ENCODE results near the gene TRIP12. TPM values are rescaled to one million over a fixed set of nuclear protein-coding genes. Genes with fewer than 3 reads are reported as not detected.

The TRIP12 gene
- total RNA-seq, 1 experiment from 2014 or later: 166 TPM

DNA sequence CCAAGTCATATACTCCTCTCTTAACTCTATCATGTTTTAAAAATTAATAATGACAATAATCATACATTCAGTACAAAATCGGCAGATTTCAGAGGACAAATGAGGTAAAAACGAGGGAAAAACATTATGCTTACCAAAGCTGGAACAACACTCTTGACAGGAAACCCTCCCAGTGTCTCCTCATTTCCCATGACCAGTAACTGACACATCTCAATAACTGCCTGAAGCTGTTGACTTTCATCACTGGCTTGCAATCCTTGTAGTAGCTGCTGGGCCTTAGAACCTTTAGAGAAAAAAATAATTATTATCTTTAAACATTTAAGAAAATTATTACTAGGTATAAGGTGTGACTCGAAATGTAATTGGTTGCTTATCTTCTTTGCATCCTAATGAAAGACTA, 103.6 kb downstream of the TRIP12 start:
- no peak overlapping the region for H3K27ac ChIP-seq (ENCODE audit: insufficient read length, low read depth, low read length)
- no peak overlapping the region for H4K5ac ChIP-seq (ENCODE audit: insufficient read length, low read depth, low read length)
- Mint-ChIP-seq H3K27me3 (ENCODE audit: low read depth) (no peaks in the 10 kb centered on the region), H3K27ac (no peak overlapping the region), H3K36me3 (ENCODE audit: insufficient read depth in 1 of 3, low read depth in 3 of 3) (peaks cover 0 to 45% (median 24%) of the 10 kb centered on the region in 3 experiments; a peak in 5 of 7 replicates), H3K4me3 (no peak overlapping the region), H3K9me3 (no peaks in the 10 kb centered on the region), H3K4me1 (no peaks in the 10 kb centered on the region)
- no peak overlapping the region for H3K23ac ChIP-seq (ENCODE audit: insufficient read length, low read depth, low read length)
- no peak for TF ChIP-seq CTCF (conservative IDR thresholded peaks at IDR 0.05)
- no peak overlapping the region for H2BK20ac ChIP-seq (ENCODE audit: low read depth, low read length, poor library complexity, severe bottlenecking)
- H3T11ph ChIP-seq (ENCODE audit: low read length): no peak overlapping the region
- no peaks in the 10 kb centered on the region for H3K4me1 ChIP-seq (ENCODE audit: insufficient read depth, low read length)
- H3K9ac ChIP-seq (ENCODE audit: extremely low read depth, insufficient read length, low read length): no peak overlapping the region
- no peaks in the 10 kb centered on the region for H3K27me3 ChIP-seq (ENCODE audit: insufficient read depth, low read length)
- no peaks in the 10 kb centered on the region for H3K79me1 ChIP-seq (ENCODE audit: insufficient read depth, low read depth, low read length, poor library complexity, severe bottlenecking)
- H3K4ac ChIP-seq (ENCODE audit: low read depth, low read length): no peak overlapping the region
- no peak overlapping the region for H2BK15ac ChIP-seq (ENCODE audit: low read depth, low read length)
- H2BK12ac ChIP-seq (ENCODE audit: insufficient read length, low read depth, low read length): no peak overlapping the region
- no peak overlapping the region for H3K56ac ChIP-seq (ENCODE audit: insufficient read length, low read depth, low read length)
- no peaks in the 10 kb centered on the region for H3K23me2 ChIP-seq (ENCODE audit: insufficient read length, low read depth, low read length, poor library complexity, severe bottlenecking)
- DNase-seq: no peak
- no peak overlapping the region for H3K18ac ChIP-seq (ENCODE audit: insufficient read length, low read depth, low read length)
- no peaks in the 10 kb centered on the region for H3K79me2 ChIP-seq (ENCODE audit: insufficient read depth, low read length)
- H4K8ac ChIP-seq (replicated peaks; ENCODE audit: insufficient read length, low read depth, low read length): no peak overlapping the region
- H2BK120ac ChIP-seq (ENCODE audit: low read depth, low read length, poor library complexity, severe bottlenecking): no peak overlapping the region
- no peak overlapping the region for H4K91ac ChIP-seq (ENCODE audit: insufficient read length, low read depth, low read length)
- no peak overlapping the region for H2AFZ ChIP-seq (ENCODE audit: low read length)
- WGBS (ENCODE audit: extremely low coverage, insufficient read length, low lambda C conversion rate): no CpG with 5 or more reads among the region's 3 CpGs
- no peak overlapping the region for H3K4me2 ChIP-seq (ENCODE audit: insufficient read depth, insufficient read length, low read length)
- H3K9me3 ChIP-seq (ENCODE audit: control insufficient read depth, low read depth, low read length): no peaks in the 10 kb centered on the region
- H4K20me1 ChIP-seq (ENCODE audit: control insufficient read depth, insufficient read depth, insufficient read length): no peaks in the 10 kb centered on the region
- H2AK5ac ChIP-seq (ENCODE audit: insufficient read length, low read length): no peak overlapping the region
- H2BK5ac ChIP-seq (ENCODE audit: insufficient read length, low read length): no peak overlapping the region
- no peak overlapping the region for H3K14ac ChIP-seq (ENCODE audit: insufficient read depth, low read length)

Data from H9 (cell line).